Fibroblast of lung (primary cell): Measurements from ENCODE around the gene LIN7C. TPM values are rescaled to one million over a fixed set of nuclear protein-coding genes. Genes with fewer than 3 reads are reported as not detected.

Source experiments
- DNase-seq, 2 donors: peaks; one replicate each; pipeline versions ENCODE4 v3.0.0 to v3.0.0-alpha.2; 2010; ENCODE audit warnings: low read depth in 2 of 2
- H2AFZ ChIP-seq: 2 replicates; pipeline ENCODE4 v1.5.1; 2012; ENCODE audit warnings: low read length, control low read depth, inconsistent platforms
- H3K27ac ChIP-seq: 2 replicates; pipeline ENCODE4 v1.5.1; 2011; ENCODE audit warnings: low read length, control low read depth; ENCODE audit not compliant: insufficient read depth
- H3K27me3 ChIP-seq: 2 replicates; pipeline ENCODE4 v1.5.1; 2011; ENCODE audit warnings: mild to moderate bottlenecking, low read length; ENCODE audit not compliant: control insufficient read depth, insufficient read depth
- H3K36me3 ChIP-seq: 2 replicates; pipeline ENCODE4 v1.5.1; 2011; ENCODE audit warnings: low read length; ENCODE audit not compliant: control insufficient read depth, insufficient read depth
- H3K4me1 ChIP-seq: 2 replicates; pipeline ENCODE4 v1.5.1; 2011; ENCODE audit warnings: low read length; ENCODE audit not compliant: control insufficient read depth, insufficient read depth; ENCODE audit errors: extremely low read depth
- H3K4me2 ChIP-seq: 2 replicates; pipeline ENCODE4 v1.5.1; 2011; ENCODE audit warnings: low read length, control low read depth; ENCODE audit not compliant: insufficient read depth; ENCODE audit errors: extremely low read depth
- H3K4me3 ChIP-seq, 4 experiments: fragments of 200-600 bp in 1 of 4; sonication (generic) in 1 of 4; replicated peaks in 1 of 4; 2 replicates each; pipeline ENCODE4 v1.5.1; 2011 to 2016; ENCODE audit warnings: low read length in 4 of 4, low read depth in 3 of 4, mild to moderate bottlenecking in 3 of 4, control low read depth in 2 of 4, inconsistent platforms in 1 of 4, mixed read lengths in 1 of 4; ENCODE audit not compliant: insufficient read depth in 1 of 4; ENCODE audit errors: control extremely low read depth in 1 of 4
- H3K79me2 ChIP-seq: 2 replicates; pipeline ENCODE4 v1.5.1; 2012; ENCODE audit warnings: mild to moderate bottlenecking, low read length, inconsistent platforms; ENCODE audit not compliant: control insufficient read depth, insufficient read depth
- H3K9ac ChIP-seq: 2 replicates; pipeline ENCODE4 v1.5.1; 2011; ENCODE audit warnings: mild to moderate bottlenecking, low read length, control low read depth; ENCODE audit not compliant: insufficient read depth
- H3K9me3 ChIP-seq: 2 replicates; pipeline ENCODE4 v1.5.1; 2012; ENCODE audit warnings: low read depth, low read length; ENCODE audit not compliant: control insufficient read depth, insufficient read depth
- H4K20me1 ChIP-seq: 2 replicates; pipeline ENCODE4 v1.5.1; 2011; ENCODE audit warnings: low read length; ENCODE audit not compliant: control insufficient read depth, insufficient read depth; ENCODE audit errors: extremely low read depth
- CTCF ChIP-seq, 2 donors: IDR thresholded peaks in 1 of 2; conservative IDR thresholded peaks in 1 of 2; 1 replicate in 1 of 2; 2 replicates in 1 of 2; pipeline ENCODE4 v1.5.1; 2011 to 2012; ENCODE audit warnings: low read length in 2 of 2, control low read depth in 1 of 2, inconsistent platforms in 1 of 2, low read depth in 1 of 2, mild to moderate bottlenecking in 1 of 2
- EZH2 ChIP-seq: IDR thresholded peaks from 2 replicates; pipeline ENCODE4 v1.5.1; 2012; ENCODE audit warnings: low read length, control low read depth, mild to moderate bottlenecking; ENCODE audit errors: missing control alignments
- polyA plus RNA-seq, 2 donors: library from polyadenylated mRNA; depleted of rRNA in 1 of 2; stranded (reverse) in 1 of 2; unstranded in 1 of 2; fragments of >200 nt; gene quantifications; 2 replicates each; pipeline ENCODE4 v1.2.1, GENCODE V29; 2011 to 2012; ENCODE audit warnings: missing spikeins in 1 of 2
- total RNA-seq: library from RNA; depleted of rRNA; stranded (reverse); fragments of >200 nt; gene quantifications from 2 replicates; pipeline ENCODE4 v1.2.1, GENCODE V29; 2014

LIN7C gene
- total and polyA plus RNA-seq, 2 donors (not counting 1 experiment from before 2014, with no cell fraction given) = 43.2 to 62.6 TPM

GRCh38 chr11:27545035-27545434 lies 38.5 kb upstream of the LIN7C start:
- Histone ChIP-seq H3K4me2 (no peak overlapping the region), H2AFZ (no peak overlapping the region), H3K4me3 (no peak overlapping the region), H3K27me3 (no peaks in the 10 kb centered on the region), H3K79me2 (no peaks in the 10 kb centered on the region), H4K20me1 (no peaks in the 10 kb centered on the region), H3K9me3 (no peaks in the 10 kb centered on the region), H3K4me1 (no peaks in the 10 kb centered on the region), H3K27ac (no peak overlapping the region), H3K9ac (no peak overlapping the region), H3K36me3 (no peaks in the 10 kb centered on the region)
- TF ChIP-seq CTCF (conservative IDR thresholded peaks at IDR 0.05 in 1 of 2, IDR thresholded peaks at IDR 0.05 in 1 of 2; ENCODE audit: low read depth in 1 of 2, low read length in 2 of 2) = no peak
- no peak for TF ChIP-seq EZH2
- no peak for DNase-seq

GRCh38 chr11:27541790-27542189 lies 35.2 kb upstream of the LIN7C start:
- H3K4me1 ChIP-seq = no peaks in the 10 kb centered on the region
- H3K9ac ChIP-seq = no peak overlapping the region
- H3K4me3 ChIP-seq = no peak overlapping the region
- DNase-seq = no peak
- TF ChIP-seq CTCF (conservative IDR thresholded peaks at IDR 0.05 in 1 of 2, IDR thresholded peaks at IDR 0.05 in 1 of 2; ENCODE audit: low read depth in 1 of 2, low read length in 2 of 2) (no peak), EZH2 (no peak)
- H3K27ac ChIP-seq = no peak overlapping the region
- H4K20me1 ChIP-seq = no peaks in the 10 kb centered on the region
- no peaks in the 10 kb centered on the region for H3K79me2 ChIP-seq
- H3K9me3 ChIP-seq = no peaks in the 10 kb centered on the region
- H2AFZ ChIP-seq = no peak overlapping the region
- H3K36me3 ChIP-seq = no peaks in the 10 kb centered on the region
- no peaks in the 10 kb centered on the region for H3K27me3 ChIP-seq
- no peak overlapping the region for H3K4me2 ChIP-seq

- Histone ChIP-seq H3K4me1 (no peaks in the 10 kb centered on the region), H2AFZ (no peak overlapping the region), H3K9ac (no peak overlapping the region), H3K79me2 (no peaks in the 10 kb centered on the region), H3K9me3 (no peaks in the 10 kb centered on the region), H3K4me2 (no peak overlapping the region), H4K20me1 (no peaks in the 10 kb centered on the region), H3K27ac (no peak overlapping the region), H3K36me3 (no peaks in the 10 kb centered on the region), H3K4me3 (no peak overlapping the region), H3K27me3 (no peaks in the 10 kb centered on the region)
- DNase-seq = no peak
- TF ChIP-seq EZH2 = no peak
- no peak for TF ChIP-seq CTCF (conservative IDR thresholded peaks at IDR 0.05 in 1 of 2, IDR thresholded peaks at IDR 0.05 in 1 of 2; ENCODE audit: low read depth in 1 of 2, low read length in 2 of 2)
These were observed 33.5 kb upstream of the LIN7C start for GRCh38 chr11:27540051-27540450.
